HepG2 (cell line): ENCODE results near the gene ALK.

Experiments
- NONO ChIP-seq, 2 experiments: fragments of 450-650 bp in 1 of 2; sonication (generic) in 1 of 2; formaldehyde crosslinking in 1 of 2; IDR thresholded peaks in 1 of 2; conservative IDR thresholded peaks in 1 of 2; 2 replicates each; pipeline versions ENCODE4 v1.6.1 to v1.8.0; 2017 to 2022; ENCODE audit warnings: mild to moderate bottlenecking in 1 of 2, missing genetic modification reagents in 1 of 2, moderate library complexity in 1 of 2
- REST ChIP-seq, 2 experiments: IDR thresholded peaks; 2 replicates each; pipeline ENCODE4 v1.6.1; 2011 to 2012; ENCODE audit warnings: low read length in 2 of 2, borderline replicate concordance in 1 of 2, low read depth in 1 of 2, mild to moderate bottlenecking in 1 of 2, moderate library complexity in 1 of 2
- ZHX2 ChIP-seq, 2 experiments: sonication (generic) in 1 of 2; formaldehyde crosslinking in 1 of 2; IDR thresholded peaks; 2 replicates each; pipeline versions ENCODE4 v1.6.1 to v1.9.0; 2014 to 2022; ENCODE audit warnings: antibody characterized with exemption in 1 of 2, borderline replicate concordance in 1 of 2, inconsistent platforms in 1 of 2, low read depth in 1 of 2, missing genetic modification reagents in 1 of 2

GRCh38 chr2:29322011-29322410 lies 599.4 kb downstream of the ALK start:
- TF ChIP-seq ZHX2 (IDR thresholded peaks at IDR 0.05; ENCODE audit: low read depth) (no peak), ZHX2 (CRISPR knock-in tag; IDR thresholded peaks at IDR 0.05; ENCODE audit: borderline replicate concordance) (no peak), REST (IDR thresholded peaks at IDR 0.05; ENCODE audit: borderline replicate concordance in 1 of 2, low read depth in 1 of 2, low read length in 2 of 2) (no peak), NONO (IDR thresholded peaks at IDR 0.05) (no peak), NONO (CRISPR knock-in tag; conservative IDR thresholded peaks at IDR 0.05) (no peak)
